HG03064 (cell line): ENCODE results near the gene SERPINA10.
"Not testable (repeated sequence)": the region's sequence is repeated elsewhere in the genome, so short reads cannot be mapped to it uniquely, and the experiment has no call there.

Experiments used
- ATAC-seq: cut with Tn5 transposase; IDR thresholded peaks from one replicate; pipeline ENCODE4 v1.9.1; 2021; ENCODE audit warnings: low read depth; ENCODE audit not compliant: unreplicated experiment

The SERPINA10 gene

GRCh38 chr14:94288610-94289465 is 4.2 kb downstream of the SERPINA10 start:
- no peak for ATAC-seq

- ATAC-seq: no peak
Observed at GRCh38 chr14:94285158-94285557, 7.9 kb downstream of the SERPINA10 start.

- ATAC-seq: no peak
Observed at GRCh38 chr14:94284221-94284620, 8.8 kb downstream of the SERPINA10 start.

GRCh38 chr14:94282991-94283723 is 9.9 kb downstream of the SERPINA10 start:
- no peak for ATAC-seq

GRCh38 chr14:94278731-94279130 is 14.3 kb downstream of the SERPINA10 start:
- no peak for ATAC-seq

GRCh38 chr14:94276898-94277561 is 16.0 kb downstream of the SERPINA10 start:
- not testable (repeated sequence) for ATAC-seq

GRCh38 chr14:94269156-94269555 is 23.9 kb downstream of the SERPINA10 start:
- no peak for ATAC-seq

GRCh38 chr14:94268582-94268981 is 24.5 kb downstream of the SERPINA10 start:
- ATAC-seq: not testable (repeated sequence)

- no peak for ATAC-seq
Observed at GRCh38 chr14:94267352-94267751, 25.7 kb downstream of the SERPINA10 start.

- ATAC-seq: not testable (repeated sequence)
Observed at GRCh38 chr14:94264195-94264594, 28.9 kb downstream of the SERPINA10 start.

- ATAC-seq: no peak
Observed at GRCh38 chr14:94244182-94244581, 48.9 kb downstream of the SERPINA10 start.

- no peak for ATAC-seq
Observed at GRCh38 chr14:94239406-94239805, 53.7 kb downstream of the SERPINA10 start.

- ATAC-seq: no peak
Observed at GRCh38 chr14:94237983-94238382, 55.1 kb downstream of the SERPINA10 start.

GRCh38 chr14:94237046-94237445 is 56.0 kb downstream of the SERPINA10 start:
- no peak for ATAC-seq
